Activated naive CD4-positive, alpha-beta T cell treated with anti-CD3 and anti-CD28 coated beads, Interleukin-2, amount 50 U/mL, for 24 hours (primary cell): ENCODE results near the gene HSPB9.
A peak's percentile ranks its signal among the peaks of the same experiment; 100 is the strongest.

Source experiments
- H3K27ac Mint-ChIP-seq: one replicate; pipeline ENCODE4 v1.8.0; 2021; ENCODE audit warnings: mild to moderate bottlenecking, mixed read lengths
- H3K27me3 Mint-ChIP-seq: one replicate; pipeline ENCODE4 v1.8.0; 2021; ENCODE audit warnings: mixed read lengths
- H3K36me3 Mint-ChIP-seq: one replicate; pipeline ENCODE4 v1.8.0; 2021; ENCODE audit warnings: mixed read lengths
- H3K4me1 Mint-ChIP-seq: one replicate; pipeline ENCODE4 v1.8.0; 2021; ENCODE audit warnings: mixed read lengths
- H3K4me3 Mint-ChIP-seq: one replicate; pipeline ENCODE4 v1.8.0; 2021; ENCODE audit warnings: mild to moderate bottlenecking, mixed read lengths
- H3K9me3 Mint-ChIP-seq: one replicate; pipeline ENCODE4 v1.8.0; 2021; ENCODE audit warnings: mixed read lengths

HSPB9 gene

GRCh38 chr17:42122371-42123303 is at the start of gene HSPB9:
HSPB9 (plus strand) TSS chr17:42122804; CDS start chr17:42122851, 47 bp downstream.
- Mint-ChIP-seq H3K4me1 (peaks cover 21% of the 10 kb centered on the region), H3K4me3 (peak within 1 kb of the TSS; percentile 66), H3K27ac (no peak within 1 kb of the TSS), H3K36me3 (peaks cover 10% of the 10 kb centered on the region), H3K9me3 (no peaks in the 10 kb centered on the region), H3K27me3 (no peaks in the 10 kb centered on the region)

- no peaks in the 10 kb centered on the region for H3K9me3 Mint-ChIP-seq
- no peaks in the 10 kb centered on the region for H3K36me3 Mint-ChIP-seq
- H3K27ac Mint-ChIP-seq: no peak overlapping the region
- H3K4me3 Mint-ChIP-seq: no peak overlapping the region
- peaks cover 15% of the 10 kb centered on the region for H3K27me3 Mint-ChIP-seq
- H3K4me1 Mint-ChIP-seq: peaks cover 6% of the 10 kb centered on the region
These were observed 46.8 kb upstream of the HSPB9 start for GRCh38 chr17:42075789-42076188.

GRCh38 chr17:42076797-42077559 is 45.6 kb upstream of the HSPB9 start:
- peaks cover 11% of the 10 kb centered on the region for H3K27me3 Mint-ChIP-seq
- no peak overlapping the region for H3K27ac Mint-ChIP-seq
- H3K36me3 Mint-ChIP-seq: no peaks in the 10 kb centered on the region
- H3K4me3 Mint-ChIP-seq: no peak overlapping the region
- no peaks in the 10 kb centered on the region for H3K9me3 Mint-ChIP-seq
- peaks cover 2% of the 10 kb centered on the region for H3K4me1 Mint-ChIP-seq

- no peaks in the 10 kb centered on the region for H3K9me3 Mint-ChIP-seq
- H3K27ac Mint-ChIP-seq: no peak overlapping the region
- peaks cover 11% of the 10 kb centered on the region for H3K27me3 Mint-ChIP-seq
- no peaks in the 10 kb centered on the region for H3K36me3 Mint-ChIP-seq
- no peaks in the 10 kb centered on the region for H3K4me1 Mint-ChIP-seq
- H3K4me3 Mint-ChIP-seq: no peak overlapping the region
These were observed 44.8 kb upstream of the HSPB9 start for GRCh38 chr17:42077755-42078154.

- no peak overlapping the region for H3K27ac Mint-ChIP-seq
- no peaks in the 10 kb centered on the region for H3K9me3 Mint-ChIP-seq
- H3K36me3 Mint-ChIP-seq: no peaks in the 10 kb centered on the region
- H3K4me3 Mint-ChIP-seq: no peak overlapping the region
- H3K27me3 Mint-ChIP-seq: peaks cover 9% of the 10 kb centered on the region
- H3K4me1 Mint-ChIP-seq: no peaks in the 10 kb centered on the region
These were observed 44.1 kb upstream of the HSPB9 start for GRCh38 chr17:42078396-42079043.

GRCh38 chr17:42079541-42079940 is 43.1 kb upstream of the HSPB9 start:
- Mint-ChIP-seq H3K27me3 (peaks cover 5% of the 10 kb centered on the region), H3K4me3 (no peak overlapping the region), H3K36me3 (no peaks in the 10 kb centered on the region), H3K9me3 (no peaks in the 10 kb centered on the region), H3K27ac (no peak overlapping the region), H3K4me1 (no peaks in the 10 kb centered on the region)

- Mint-ChIP-seq H3K4me3 (no peak overlapping the region), H3K4me1 (no peaks in the 10 kb centered on the region), H3K27me3 (no peaks in the 10 kb centered on the region), H3K27ac (no peak overlapping the region), H3K9me3 (no peaks in the 10 kb centered on the region), H3K36me3 (no peaks in the 10 kb centered on the region)
These were observed 41.0 kb upstream of the HSPB9 start for GRCh38 chr17:42081516-42082129.

GRCh38 chr17:42087042-42087701 is 35.4 kb upstream of the HSPB9 start:
- Mint-ChIP-seq H3K27me3 (peaks cover 3% of the 10 kb centered on the region), H3K4me1 (no peaks in the 10 kb centered on the region), H3K27ac (no peak overlapping the region)

GRCh38 chr17:42087736-42088705 is 34.6 kb upstream of the HSPB9 start:
- Mint-ChIP-seq H3K9me3 (no peaks in the 10 kb centered on the region), H3K27me3 (peaks cover 3% of the 10 kb centered on the region), H3K4me3 (no peak overlapping the region), H3K36me3 (no peaks in the 10 kb centered on the region), H3K4me1 (no peaks in the 10 kb centered on the region), H3K27ac (no peak overlapping the region)

More at GRCh38 chr17:42087042-42087701, 35.4 kb upstream of the HSPB9 start:
- no peak overlapping the region for H3K4me3 Mint-ChIP-seq
- no peaks in the 10 kb centered on the region for H3K9me3 Mint-ChIP-seq
- H3K36me3 Mint-ChIP-seq: no peaks in the 10 kb centered on the region

- H3K36me3 Mint-ChIP-seq: no peaks in the 10 kb centered on the region
- no peaks in the 10 kb centered on the region for H3K4me1 Mint-ChIP-seq
- H3K27me3 Mint-ChIP-seq: peaks cover 3% of the 10 kb centered on the region
- H3K9me3 Mint-ChIP-seq: no peaks in the 10 kb centered on the region
- H3K4me3 Mint-ChIP-seq: no peak overlapping the region
- no peak overlapping the region for H3K27ac Mint-ChIP-seq
These were observed 33.9 kb upstream of the HSPB9 start for GRCh38 chr17:42088736-42089135.

GRCh38 chr17:42090964-42091790 is 31.4 kb upstream of the HSPB9 start:
- H3K4me1 Mint-ChIP-seq: no peaks in the 10 kb centered on the region
- no peak overlapping the region for H3K4me3 Mint-ChIP-seq
- no peaks in the 10 kb centered on the region for H3K9me3 Mint-ChIP-seq
- H3K36me3 Mint-ChIP-seq: no peaks in the 10 kb centered on the region
- H3K27ac Mint-ChIP-seq: no peak overlapping the region
- H3K27me3 Mint-ChIP-seq: peaks cover 7% of the 10 kb centered on the region

GRCh38 chr17:42092939-42093338 is 29.7 kb upstream of the HSPB9 start:
- no peaks in the 10 kb centered on the region for H3K9me3 Mint-ChIP-seq
- no peak overlapping the region for H3K4me3 Mint-ChIP-seq
- H3K36me3 Mint-ChIP-seq: no peaks in the 10 kb centered on the region
- H3K4me1 Mint-ChIP-seq: peaks cover 6% of the 10 kb centered on the region
- H3K27me3 Mint-ChIP-seq: peaks cover 10% of the 10 kb centered on the region
- no peak overlapping the region for H3K27ac Mint-ChIP-seq

GRCh38 chr17:42094375-42095069 is 28.1 kb upstream of the HSPB9 start:
- no peak overlapping the region for H3K27ac Mint-ChIP-seq
- no peak overlapping the region for H3K4me3 Mint-ChIP-seq
- peaks cover 8% of the 10 kb centered on the region for H3K4me1 Mint-ChIP-seq
- H3K27me3 Mint-ChIP-seq: peaks cover 7% of the 10 kb centered on the region
- no peaks in the 10 kb centered on the region for H3K9me3 Mint-ChIP-seq
- H3K36me3 Mint-ChIP-seq: no peaks in the 10 kb centered on the region
